ENCODE data around the gene EPB41.
A peak's percentile ranks its signal among the peaks of the same experiment; 100 is the strongest.

The EPB41 gene

DNA sequence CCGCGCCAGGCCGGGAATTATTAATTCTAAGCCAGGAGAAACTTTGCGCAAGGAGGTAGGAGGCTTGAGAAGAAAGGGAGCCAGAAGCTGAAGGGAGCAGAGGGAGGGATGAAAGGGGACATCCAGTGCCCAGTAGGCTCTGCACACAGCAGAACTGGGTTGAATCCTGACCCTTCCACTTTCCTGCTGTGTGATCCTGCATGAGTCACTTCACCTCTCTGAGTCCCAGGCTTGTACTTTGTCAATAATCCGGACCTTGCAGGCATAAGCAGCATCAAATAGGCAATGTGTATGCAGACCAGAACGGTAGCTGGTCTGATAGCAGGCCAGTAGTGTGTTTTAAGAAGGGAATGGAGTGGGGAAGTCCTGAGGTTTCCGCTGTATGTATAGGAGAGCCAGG lies 25.5 kb upstream of the EPB41 start:
- in situ Hi-C loops (cut with HindIII; ENCODE audit: low pct_ligation_motif_present, low pct_unique_long_range_greater_than_20kb, low sequenced_read_pairs) = loop anchor here (10.0 kb wide), 1 partner anchor 146 kb away; no protein-coding TSS in a partner anchor
- DNase-seq = no peak

DNA sequence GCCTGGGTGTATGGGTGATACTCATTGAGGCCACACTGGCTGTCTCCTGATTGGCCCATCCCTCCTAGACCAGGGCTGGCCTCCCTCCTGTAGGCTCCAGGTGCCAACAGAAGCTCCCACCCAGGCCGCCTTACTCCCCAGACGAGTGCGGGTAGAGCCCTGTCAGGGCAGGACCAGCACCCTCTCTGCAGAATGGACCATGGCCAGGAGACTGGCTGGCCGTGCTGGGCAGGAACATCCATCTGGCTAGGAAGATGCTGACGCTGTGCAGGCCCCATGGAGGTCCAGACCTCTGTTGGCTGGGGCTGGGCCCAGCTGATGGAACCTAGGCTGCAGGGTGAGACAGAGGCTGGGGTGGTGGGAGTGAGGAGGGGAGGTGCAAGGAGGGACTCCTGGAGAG lies 25.0 kb upstream of the EPB41 start:
- in situ Hi-C loops (cut with HindIII; ENCODE audit: low pct_ligation_motif_present, low pct_unique_long_range_greater_than_20kb, low sequenced_read_pairs) = loop anchor here (10.0 kb wide), 1 partner anchor 145 kb away; no protein-coding TSS in a partner anchor
- no peak for DNase-seq

DNA sequence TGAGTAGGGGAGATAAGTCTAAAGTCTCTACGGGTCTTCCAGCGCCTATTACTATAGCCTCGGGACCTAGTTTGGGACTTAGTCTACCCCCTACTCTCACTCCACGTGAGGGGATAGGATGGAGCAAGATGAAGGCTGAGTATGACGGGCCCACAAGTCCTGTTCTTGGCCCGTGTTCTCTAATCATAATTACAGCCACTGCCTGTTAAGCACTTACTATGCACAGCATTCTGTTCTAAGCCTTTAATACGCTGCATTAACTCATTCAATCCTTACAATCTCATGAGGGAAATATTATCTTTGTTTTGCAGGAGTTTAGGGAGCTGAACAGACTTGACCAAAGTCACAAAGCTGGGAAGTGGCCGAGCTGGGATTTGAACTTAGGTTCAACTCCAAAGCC lies 23.9 kb upstream of the EPB41 start:
- in situ Hi-C loops (cut with HindIII; ENCODE audit: low pct_ligation_motif_present, low pct_unique_long_range_greater_than_20kb, low sequenced_read_pairs) = no loop called here
- no peak for DNase-seq

DNA sequence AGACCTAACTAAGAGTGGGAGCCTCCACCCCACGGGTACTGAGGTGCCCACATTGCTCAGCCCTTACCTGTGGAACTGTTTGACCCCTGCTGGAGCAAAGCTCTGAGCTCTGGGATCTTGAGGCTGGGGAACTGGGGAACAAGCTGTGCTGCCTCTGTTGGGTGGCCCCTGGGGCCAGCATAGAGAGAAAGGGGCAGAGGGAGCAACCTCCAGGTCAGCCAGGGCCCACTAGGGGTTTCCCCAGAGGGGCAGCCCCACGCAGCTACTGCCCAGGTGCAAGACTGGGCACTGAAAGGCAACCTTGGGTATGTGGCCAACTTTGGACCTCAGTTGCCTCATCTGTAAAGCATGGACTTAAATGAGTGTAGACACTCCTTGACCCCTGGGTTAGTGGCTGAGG lies 23.5 kb upstream of the EPB41 start:
- in situ Hi-C loops (cut with HindIII; ENCODE audit: low pct_ligation_motif_present, low pct_unique_long_range_greater_than_20kb, low sequenced_read_pairs) = no loop called here
- DNase-seq = no peak

DNA sequence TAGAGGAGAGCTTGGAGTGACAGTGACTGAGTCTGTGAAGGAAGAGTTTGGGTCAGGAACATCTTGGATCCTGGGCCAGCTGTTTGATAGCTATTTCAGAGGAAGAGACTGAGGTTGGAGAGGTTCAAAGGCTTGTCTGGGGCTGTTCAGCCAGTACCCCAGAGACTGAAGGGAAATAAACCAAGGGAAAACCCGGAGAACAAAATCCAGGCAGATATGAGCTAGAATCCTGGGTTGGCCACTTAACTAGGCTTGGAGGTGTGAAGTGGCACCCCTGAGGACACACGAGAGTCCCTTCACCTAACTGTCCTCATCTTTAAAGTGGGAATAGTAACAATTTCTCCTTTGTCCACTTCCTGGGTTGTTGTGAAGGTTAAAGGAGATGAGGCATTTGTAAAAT lies 23.1 kb upstream of the EPB41 start:
- in situ Hi-C loops (cut with HindIII; ENCODE audit: low pct_ligation_motif_present, low pct_unique_long_range_greater_than_20kb, low sequenced_read_pairs) = no loop called here
- DNase-seq = no peak

DNA sequence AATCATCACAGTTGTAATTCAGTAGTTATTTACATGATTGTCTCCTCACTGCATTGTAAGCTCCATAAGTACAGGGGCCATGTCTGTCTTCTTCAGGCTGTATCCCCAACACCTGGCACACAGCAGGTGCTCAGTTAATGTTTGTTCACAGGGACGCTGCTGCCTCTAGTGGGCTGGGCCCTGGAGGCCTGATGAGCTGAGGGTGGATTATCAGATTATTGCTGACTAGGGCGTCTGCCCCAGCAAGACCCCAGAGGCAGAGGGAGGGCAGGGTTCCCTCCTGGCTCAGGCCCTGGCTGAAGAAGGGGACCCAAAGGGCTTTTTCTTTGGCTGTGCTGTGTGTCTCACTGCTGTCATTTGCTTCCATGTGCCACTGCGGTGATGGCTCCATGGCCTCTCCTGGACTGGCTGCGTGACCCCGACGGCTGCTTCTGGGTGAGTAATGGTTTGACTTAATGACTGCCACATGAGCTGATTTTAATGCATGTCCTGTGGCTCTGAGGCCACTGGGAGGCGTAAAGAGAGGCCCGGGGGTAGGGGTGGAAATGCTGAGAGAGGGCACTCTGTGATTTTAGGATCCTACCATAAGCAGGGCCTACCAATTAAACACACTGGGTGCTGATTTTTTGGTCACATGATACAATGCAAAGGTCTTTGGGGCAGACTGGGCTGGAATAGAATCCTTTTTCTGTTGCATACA lies 20.8 kb upstream of the EPB41 start:
- peak; percentile 20 for DNase-seq
- in situ Hi-C loops (cut with HindIII; ENCODE audit: low pct_ligation_motif_present, low pct_unique_long_range_greater_than_20kb, low sequenced_read_pairs) = no loop called here

DNA sequence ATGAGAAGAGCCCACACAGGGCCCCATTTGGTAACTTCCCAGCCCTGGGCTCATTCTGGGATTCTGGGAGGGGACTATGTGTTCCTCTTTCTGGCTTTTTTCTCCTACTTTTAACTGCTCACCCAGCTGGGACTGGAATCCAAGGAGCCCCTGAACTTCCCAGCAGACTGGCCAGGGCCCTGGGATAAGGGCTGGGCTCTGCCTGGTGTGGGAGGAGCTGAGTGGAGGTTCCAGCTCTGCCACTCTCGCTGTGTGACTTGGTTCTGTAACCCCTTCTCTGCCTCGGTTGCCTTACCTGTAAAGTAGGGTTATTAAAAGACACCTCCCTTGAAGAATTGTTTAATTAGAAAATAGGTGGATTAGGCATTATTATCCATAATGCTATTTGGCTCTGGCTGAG lies 19.6 kb upstream of the EPB41 start:
- no peak for DNase-seq
- in situ Hi-C loops (cut with HindIII; ENCODE audit: low pct_ligation_motif_present, low pct_unique_long_range_greater_than_20kb, low sequenced_read_pairs) = no loop called here

DNA sequence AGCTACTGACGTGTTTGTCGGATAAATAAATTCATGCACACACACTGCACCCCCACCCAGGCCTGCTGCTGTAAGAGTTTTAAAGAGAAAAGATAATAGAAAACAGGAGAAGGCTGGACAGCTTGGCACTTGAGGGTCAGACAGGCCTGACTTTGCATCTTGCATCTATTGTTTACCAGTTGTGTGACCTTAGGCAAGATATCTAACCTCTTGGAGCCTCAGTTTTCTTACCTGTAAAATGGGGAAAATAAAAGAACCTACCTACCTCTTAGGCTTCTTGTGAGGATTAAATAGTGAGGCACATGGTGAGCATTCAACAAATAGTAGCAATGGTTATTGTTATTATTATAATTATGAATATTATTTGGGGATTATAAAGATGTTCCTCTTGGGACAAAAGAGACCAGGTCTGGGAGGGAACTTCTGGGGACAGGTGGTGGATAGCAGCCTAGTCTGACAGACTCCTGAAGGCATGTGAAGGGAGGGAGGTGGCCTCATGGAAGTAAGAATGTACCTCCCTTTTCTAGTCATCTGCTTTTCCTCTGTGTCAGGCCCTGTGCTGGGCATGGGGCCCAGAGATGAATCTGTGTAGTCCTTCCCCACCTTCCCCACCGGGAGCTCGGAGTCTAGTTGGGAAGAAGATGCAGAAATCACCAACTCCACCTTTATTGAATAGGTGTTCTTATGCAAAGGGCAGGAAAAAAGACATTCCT lies 18.3 kb upstream of the EPB41 start:
- in situ Hi-C loops (cut with HindIII; ENCODE audit: low pct_ligation_motif_present, low pct_unique_long_range_greater_than_20kb, low sequenced_read_pairs) = no loop called here
- DNase-seq = no peak

DNA sequence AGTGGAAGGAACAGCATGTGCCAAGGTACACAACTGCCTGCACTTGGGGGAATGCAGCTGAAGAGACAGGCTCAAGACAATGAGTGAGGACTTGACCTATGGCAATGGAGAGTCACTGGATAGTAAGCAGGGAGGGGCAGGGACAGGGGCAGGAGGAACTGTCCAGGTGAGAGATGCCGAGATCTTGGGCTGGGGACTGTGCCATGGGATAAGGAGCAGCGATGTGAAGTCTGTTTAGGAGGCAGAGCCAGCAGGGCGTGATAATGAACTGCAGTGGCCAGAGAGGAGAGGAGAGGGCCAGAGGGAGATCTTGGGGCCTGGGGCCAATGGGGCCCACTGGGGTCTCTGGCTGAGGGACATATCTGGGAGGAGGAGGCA lies 17.8 kb upstream of the EPB41 start:
- in situ Hi-C loops (cut with HindIII; ENCODE audit: low pct_ligation_motif_present, low pct_unique_long_range_greater_than_20kb, low sequenced_read_pairs) = no loop called here
- no peak for DNase-seq

DNA sequence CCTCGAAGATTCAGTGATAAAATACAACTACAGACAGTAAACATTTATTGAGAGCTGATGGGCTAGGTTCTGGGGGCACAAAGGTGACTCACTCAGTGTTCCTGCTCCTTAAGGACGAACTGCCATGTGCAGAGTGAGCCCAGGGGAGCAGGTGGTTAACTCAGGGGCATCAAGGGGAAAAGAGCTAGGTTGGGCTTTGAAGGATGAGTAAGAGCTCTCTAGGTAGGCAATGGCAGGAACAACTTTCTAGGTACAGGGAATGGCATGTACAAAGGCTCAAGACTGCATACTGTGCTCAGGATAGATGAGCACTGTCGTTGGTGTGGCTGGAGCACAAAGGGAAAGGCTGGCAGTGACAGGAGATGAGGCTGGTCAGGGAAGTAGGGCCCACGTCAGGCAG lies 16.6 kb upstream of the EPB41 start:
- DNase-seq = no peak
- in situ Hi-C loops (cut with HindIII; ENCODE audit: low pct_ligation_motif_present, low pct_unique_long_range_greater_than_20kb, low sequenced_read_pairs) = no loop called here

DNA sequence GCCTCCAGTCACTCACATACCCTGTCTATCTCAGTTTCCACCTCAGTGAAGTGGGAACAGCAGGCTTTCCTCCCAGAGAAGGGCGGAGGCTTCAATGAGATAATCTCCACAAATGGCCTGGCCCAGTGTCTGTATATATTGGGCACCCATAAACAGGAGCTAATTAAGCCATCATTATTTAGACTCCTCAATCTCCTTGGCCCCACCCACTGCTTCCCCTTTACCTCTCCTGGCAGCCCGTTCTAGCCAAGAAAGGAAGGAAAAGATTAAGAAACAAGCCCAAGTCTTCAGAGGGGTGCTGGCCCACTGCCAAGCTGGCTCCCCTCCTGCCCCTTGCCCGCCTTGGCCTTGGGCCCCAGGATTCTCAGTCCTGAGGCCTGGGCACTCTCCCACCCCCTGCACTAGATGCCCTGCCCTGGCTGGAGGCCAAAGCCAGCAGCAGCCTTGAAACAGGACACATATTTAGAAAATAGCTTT lies 15.9 kb upstream of the EPB41 start:
- no peak for DNase-seq
- in situ Hi-C loops (cut with HindIII; ENCODE audit: low pct_ligation_motif_present, low pct_unique_long_range_greater_than_20kb, low sequenced_read_pairs) = no loop called here

DNA sequence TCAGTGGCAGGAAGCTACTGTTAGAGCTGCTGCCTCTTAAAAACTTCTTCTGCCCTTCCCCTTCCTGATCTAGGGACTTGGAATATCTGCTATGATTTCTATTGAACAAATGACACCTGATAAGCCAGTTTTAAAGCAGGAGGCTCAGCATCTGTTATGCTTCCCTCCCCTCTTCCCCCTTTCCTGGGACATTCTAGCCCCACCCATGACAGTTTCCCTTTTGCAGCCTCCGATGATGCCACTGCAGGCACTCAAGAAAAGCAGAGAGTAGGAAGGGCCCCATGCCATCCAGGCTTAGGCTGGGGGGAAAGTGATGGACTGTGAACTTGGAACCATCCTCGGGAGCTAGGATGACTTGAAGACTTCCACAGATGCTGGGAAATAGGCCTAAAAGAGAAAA lies 15.1 kb upstream of the EPB41 start:
- in situ Hi-C loops (cut with HindIII; ENCODE audit: low pct_ligation_motif_present, low pct_unique_long_range_greater_than_20kb, low sequenced_read_pairs) = no loop called here

DNA sequence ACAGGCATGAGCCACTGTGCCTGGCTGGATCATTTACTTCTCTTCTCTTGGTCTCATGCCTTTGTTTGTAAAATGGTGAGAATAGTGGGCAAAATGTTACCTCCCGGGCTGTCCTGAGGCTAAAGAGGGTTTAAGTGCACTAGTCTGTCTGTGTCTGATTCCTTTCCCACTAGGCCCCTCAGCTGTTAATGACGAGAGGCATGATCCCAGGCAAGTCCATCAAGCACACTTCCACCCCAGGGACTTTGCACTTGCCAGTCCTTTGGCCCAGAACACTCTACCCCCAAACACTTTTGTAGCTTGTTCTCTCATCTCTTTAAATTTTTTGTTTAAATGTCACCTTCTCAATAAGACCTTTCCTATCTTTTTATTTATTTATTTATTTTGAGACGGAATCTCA lies 13.8 kb upstream of the EPB41 start:
- DNase-seq = no peak
- in situ Hi-C loops (cut with HindIII; ENCODE audit: low pct_ligation_motif_present, low pct_unique_long_range_greater_than_20kb, low sequenced_read_pairs) = no loop called here

More for the DNA sequence above, 15.1 kb upstream of the EPB41 start:
- no peak for DNase-seq

DNA sequence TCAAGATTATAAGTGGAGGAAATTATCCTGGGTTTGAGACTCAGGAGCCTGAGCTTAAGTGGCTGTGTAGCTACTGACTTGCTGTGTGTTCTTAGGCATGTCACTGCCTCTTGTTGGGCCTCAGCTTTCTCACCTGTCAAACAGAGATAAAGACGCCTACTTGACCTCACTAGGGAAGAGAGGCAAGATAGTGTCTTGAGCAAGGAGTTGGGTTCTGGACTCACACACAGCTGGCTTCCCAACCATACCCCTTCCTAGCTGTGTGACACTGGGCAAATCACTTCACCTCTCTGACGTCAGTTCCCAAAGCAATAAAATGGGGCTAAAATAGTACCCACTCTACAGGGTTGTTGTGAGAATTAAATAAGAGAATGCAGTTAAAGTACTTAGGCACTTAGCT lies 11.6 kb upstream of the EPB41 start:
- DNase-seq = no peak
- in situ Hi-C loops (cut with HindIII; ENCODE audit: low pct_ligation_motif_present, low pct_unique_long_range_greater_than_20kb, low sequenced_read_pairs) = no loop called here

DNA sequence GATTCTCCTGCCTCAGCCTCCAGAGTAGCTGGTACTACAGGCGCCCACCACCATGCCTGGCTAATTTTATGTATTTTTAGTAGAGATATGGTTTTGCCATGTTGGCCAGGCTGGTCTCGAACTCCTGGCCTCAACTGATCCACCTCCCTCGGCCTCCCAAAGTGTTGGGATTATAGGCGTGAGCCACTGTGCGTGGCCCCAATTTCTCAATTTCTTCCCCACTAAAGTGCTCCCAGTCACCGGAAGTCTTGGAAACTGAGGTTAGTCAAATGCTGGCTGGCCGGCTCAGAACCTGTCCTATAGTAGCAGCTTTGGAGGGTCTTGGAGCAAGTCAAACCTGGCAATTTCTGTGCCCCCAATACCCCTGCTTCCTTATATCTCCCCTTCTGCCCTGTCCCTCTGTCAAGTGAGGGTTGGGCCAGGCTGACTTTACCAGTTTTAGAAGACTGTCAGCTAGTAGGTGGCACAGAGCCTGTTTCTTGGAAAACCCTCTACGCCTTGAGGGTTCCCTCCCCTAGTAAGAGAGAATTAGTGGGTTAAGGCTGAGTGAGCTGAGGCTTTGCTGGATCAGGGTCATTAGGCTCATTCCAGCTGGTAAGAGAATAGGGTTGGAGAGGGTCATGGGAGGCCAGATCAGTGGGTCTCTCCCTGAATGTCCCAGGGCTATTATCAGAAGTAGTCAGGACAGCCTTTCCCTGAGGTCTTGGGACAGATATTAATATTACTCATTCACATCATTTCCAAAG lies 8.3 kb upstream of the EPB41 start:
- in situ Hi-C loops (cut with HindIII; ENCODE audit: low pct_ligation_motif_present, low pct_unique_long_range_greater_than_20kb, low sequenced_read_pairs) = no loop called here
- DNase-seq = no peak

DNA sequence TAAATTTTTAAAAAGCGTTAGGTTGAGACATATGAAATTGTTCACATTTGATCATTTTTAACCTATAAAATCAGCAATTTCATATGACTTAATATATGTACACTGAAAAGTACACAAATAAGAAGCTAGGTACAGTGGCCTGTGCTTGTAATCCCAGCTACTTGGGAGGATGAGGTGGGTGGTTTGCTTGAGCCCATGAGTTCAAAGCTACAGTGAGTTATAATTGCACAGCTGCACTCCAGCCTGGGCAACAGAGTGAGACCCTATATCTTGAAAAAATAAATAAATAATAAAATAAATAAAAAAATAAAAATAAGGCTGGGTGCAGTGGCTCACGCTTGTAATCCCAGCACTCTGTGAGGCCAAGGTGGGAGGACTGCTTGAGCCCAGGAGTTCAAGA lies 5.2 kb upstream of the EPB41 start:
- in situ Hi-C loops (cut with HindIII; ENCODE audit: low pct_ligation_motif_present, low pct_unique_long_range_greater_than_20kb, low sequenced_read_pairs) = no loop called here
- no peak for DNase-seq

DNA sequence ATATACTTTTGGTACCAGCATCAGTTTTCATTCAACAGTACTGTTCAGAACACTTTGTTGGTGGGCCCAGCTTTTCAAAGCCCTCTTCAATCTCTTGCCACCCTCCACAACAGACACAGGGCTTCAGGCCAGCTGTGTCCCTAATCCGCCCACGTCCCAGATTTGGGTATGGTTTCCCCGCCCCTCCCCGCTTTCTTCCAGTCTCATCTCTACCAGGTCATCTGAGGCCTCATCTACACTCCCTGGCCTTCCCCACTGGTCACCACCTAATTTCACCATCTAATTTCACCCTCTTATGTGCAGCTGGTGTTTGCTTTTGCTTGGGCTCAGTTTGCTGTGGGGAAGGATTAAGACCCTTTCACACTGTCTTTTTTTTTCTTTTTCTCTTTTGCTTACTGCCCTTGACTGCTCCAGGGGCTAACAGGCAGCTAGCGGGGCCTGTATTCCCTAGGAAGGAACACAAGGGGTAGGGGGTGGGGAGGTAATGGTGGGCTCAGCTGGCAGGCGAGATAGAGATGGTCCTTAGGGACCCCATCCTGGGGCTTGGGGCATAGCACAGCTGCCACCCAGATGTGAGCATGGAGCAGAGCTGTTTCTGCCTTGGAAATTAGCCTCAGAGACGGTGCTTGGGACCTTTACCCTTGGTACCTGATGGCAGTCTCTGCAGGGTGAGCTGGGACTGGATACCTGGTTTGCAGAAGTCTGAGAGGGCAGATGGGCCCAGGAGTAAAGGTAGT lies 3.8 kb upstream of the EPB41 start:
- DNase-seq = no peak
- in situ Hi-C loops (cut with HindIII; ENCODE audit: low pct_ligation_motif_present, low pct_unique_long_range_greater_than_20kb, low sequenced_read_pairs) = no loop called here

DNA sequence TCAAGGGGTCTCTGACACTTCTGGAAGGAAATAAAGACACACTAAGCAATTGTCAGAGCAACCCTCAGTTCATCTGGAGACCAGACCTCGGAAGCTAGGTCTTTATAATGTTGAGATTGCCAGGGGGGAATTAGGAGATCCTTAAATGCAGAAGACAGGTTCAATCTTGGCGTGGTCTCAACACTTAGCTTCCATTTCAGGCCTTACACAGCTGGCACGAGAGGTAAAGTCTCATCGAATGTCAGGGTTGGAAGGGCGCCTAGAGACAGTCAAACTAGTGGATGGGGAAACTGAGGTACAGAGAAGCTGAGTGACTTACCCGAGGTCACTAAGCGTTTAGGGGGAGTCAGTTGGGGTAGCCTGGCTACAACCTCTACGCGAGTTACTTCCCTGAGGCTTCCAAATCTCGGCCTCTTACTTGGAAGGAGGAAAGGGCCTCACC lies 562 bp upstream of the EPB41 start:
- in situ Hi-C loops (cut with HindIII; ENCODE audit: low pct_ligation_motif_present, low pct_unique_long_range_greater_than_20kb, low sequenced_read_pairs) = no loop called here
- DNase-seq = no peak

Measured in ACHN (cell line).